GM12891 (cell line): ENCODE results near the gene NPIPA7.
"Not testable (repeated sequence)": the region's sequence is repeated elsewhere in the genome, so short reads cannot be mapped to it uniquely, and the experiment has no call there.

ENCODE experiments used
- DNase-seq: peaks from one replicate; pipeline ENCODE4 v3.0.0; 2011; ENCODE audit warnings: low spot score; ENCODE audit not compliant: insufficient read length
- FAIRE-seq: peaks from 2 replicates; lab custom pipeline; 2011; peaks lifted over from hg19 to GRCh38; lab: Jason Lieb, UNC

NPIPA7 gene

GRCh38 chr16:16413773-16414172 lies 34.8 kb downstream of the NPIPA7 start:
- not testable (repeated sequence) for DNase-seq, FAIRE-seq

GRCh38 chr16:16417071-16417470 lies 38.1 kb downstream of the NPIPA7 start:
- FAIRE-seq, DNase-seq: not testable (repeated sequence)

DNA sequence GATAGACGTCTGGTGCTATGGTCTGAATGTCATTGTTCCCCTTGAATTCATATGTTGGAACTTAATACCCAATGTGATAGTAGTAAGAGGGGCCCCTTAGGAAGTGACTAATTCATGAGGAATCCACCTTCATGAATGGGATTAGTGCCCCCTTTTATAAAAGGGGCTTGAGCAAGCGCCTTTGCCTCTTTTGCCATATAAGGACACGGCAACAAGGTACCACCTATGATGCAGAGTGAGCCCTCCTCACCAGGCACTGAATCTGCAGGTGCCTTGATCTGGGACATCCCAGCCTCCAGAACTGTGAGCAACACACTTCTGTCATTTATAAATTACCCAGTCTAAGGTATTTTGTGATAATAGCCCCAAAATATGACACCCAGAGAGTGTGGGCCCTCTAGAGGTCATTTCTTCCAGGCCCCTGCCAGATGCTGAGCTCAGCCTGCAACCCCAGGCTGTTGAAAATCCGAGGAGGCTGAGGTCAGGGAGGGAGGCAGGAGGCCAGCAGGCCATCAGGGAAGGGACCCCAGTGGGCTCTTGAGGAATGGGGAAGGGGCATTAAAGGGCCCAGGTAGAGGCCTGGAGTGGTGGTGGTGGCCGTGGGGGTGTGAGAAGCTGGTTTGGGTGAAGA lies 39.1 kb downstream of the NPIPA7 start:
- FAIRE-seq, DNase-seq: not testable (repeated sequence)

DNA sequence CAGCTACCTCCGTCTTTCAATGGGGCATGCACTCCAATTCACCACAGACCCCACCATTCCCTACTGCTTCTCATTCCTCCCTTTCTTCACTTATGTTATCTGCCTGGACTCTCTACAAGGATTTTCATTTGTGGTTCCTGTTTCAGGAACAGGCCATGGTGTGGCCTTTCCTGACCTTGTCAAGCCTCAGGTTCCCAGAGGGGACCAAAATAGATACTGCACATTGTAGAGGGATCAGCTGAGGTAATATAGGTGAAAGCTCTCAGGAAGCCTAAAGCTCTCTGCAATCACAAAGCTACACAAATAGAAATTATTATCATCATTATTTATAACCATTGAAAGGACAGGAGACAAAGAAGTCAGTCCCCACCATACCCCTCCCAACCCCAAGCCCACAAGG lies 41.6 kb downstream of the NPIPA7 start:
- FAIRE-seq, DNase-seq: not testable (repeated sequence)

GRCh38 chr16:16425146-16425545 lies 46.2 kb downstream of the NPIPA7 start:
- FAIRE-seq, DNase-seq: not testable (repeated sequence)

GRCh38 chr16:16431135-16431534 lies 52.2 kb downstream of the NPIPA7 start:
- FAIRE-seq, DNase-seq: not testable (repeated sequence)

- not testable (repeated sequence) for FAIRE-seq, DNase-seq
These were observed 55.8 kb downstream of the NPIPA7 start for GRCh38 chr16:16434711-16435110.

GRCh38 chr16:16441401-16441800 lies 62.5 kb downstream of the NPIPA7 start:
- FAIRE-seq, DNase-seq: not testable (repeated sequence)
